Upper lobe of left lung (tissue), 6 donors: Measurements from ENCODE around the gene ATG7. TPM values are rescaled to one million over a fixed set of nuclear protein-coding genes. Genes with fewer than 3 reads are reported as not detected.

Source experiments
- ATAC-seq, 2 donors: fragments of 200-7000 bp; cut with Tn5 transposase; one replicate each; pipeline ENCODE4 v1.9.1; 2022; ENCODE audit warnings: mild to moderate bottlenecking in 2 of 2, moderate library complexity in 2 of 2; ENCODE audit not compliant: low FRiP score in 2 of 2
- DNase-seq, 2 donors: peaks; one replicate each; pipeline ENCODE4 v3.0.0-alpha.2; 2019 to 2020
- H3K27ac ChIP-seq, 4 donors: fragments of 200-600 bp; sonication (generic); one replicate each; pipeline ENCODE4 v1.5.1; 2016 to 2019
- H3K27me3 ChIP-seq, 4 donors: fragments of 200-600 bp; sonication (generic); one replicate each; pipeline ENCODE4 v1.5.1; 2017 to 2019
- H3K36me3 ChIP-seq, 4 donors: fragments of 200-600 bp; sonication (generic); one replicate each; pipeline ENCODE4 v1.5.1; 2016 to 2019
- H3K4me1 ChIP-seq, 4 donors: fragments of 200-600 bp; sonication (generic); one replicate each; pipeline ENCODE4 v1.5.1; 2018 to 2019
- H3K4me3 ChIP-seq, 4 donors: fragments of 200-600 bp; sonication (generic); one replicate each; pipeline ENCODE4 v1.5.1; 2017 to 2019; ENCODE audit warnings: mild to moderate bottlenecking in 2 of 4, moderate library complexity in 1 of 4
- H3K9me3 ChIP-seq, 4 donors: fragments of 200-600 bp; sonication (generic); one replicate each; pipeline ENCODE4 v1.5.1; 2018 to 2019
- EP300 ChIP-seq, 4 donors: sonication (generic); formaldehyde crosslinking; IDR thresholded peaks; one replicate each; pipeline ENCODE4 v1.5.1; 2017; ENCODE audit warnings: antibody characterized with exemption in 4 of 4, control low read depth in 2 of 4
- POLR2A ChIP-seq, 4 donors: fragments of 450-650 bp; IDR thresholded peaks; one replicate each; pipeline ENCODE4 v1.5.1; 2016 to 2017; ENCODE audit warnings: antibody characterized with exemption in 4 of 4, mild to moderate bottlenecking in 2 of 4
- POLR2AphosphoS5 ChIP-seq, 2 donors: sonication (generic); formaldehyde crosslinking; IDR thresholded peaks; one replicate each; pipeline ENCODE4 v1.5.1; 2017; ENCODE audit warnings: antibody characterized with exemption in 2 of 2
- WGBS, 2 donors: methylation state at CpG; one replicate each; pipeline ENCODE4 v1.1.5; 2017 to 2018; 5-methylcytosine and 5-hydroxymethylcytosine counted together
- total RNA-seq, 6 donors: library from RNA; depleted of rRNA in 4 of 6; stranded (reverse); fragments of >200 nt in 4 of 6; gene quantifications; one replicate each; pipeline versions ENCODE4 v1.1.0 to v1.2.1, GENCODE V29; 2016 to 2021
- TF ChIP-seq, protein P1 (sequence below), 6 experiments: fragments of 450-650 bp in 4 of 6; fragments of 200-600 bp in 2 of 6; sonication (generic) in 2 of 6; IDR thresholded peaks; one replicate each; pipeline ENCODE4 v1.5.1; 2016 to 2019; ENCODE audit warnings: antibody characterized with exemption in 6 of 6
- donor health status: DM: no; HTN: no; CAD: no; lungs with moderate emphysema.
- donor health status: DM: no; HTN: yes; CAD: no; lungs with severe emphysema.

ATG7 gene
- total RNA-seq, 6 donors from 2014 or later: 52.4 to 195 (median 74.1) TPM

GRCh38 chr3:11288786-11289637 lies 16.8 kb downstream of the ATG7 start:
- Histone ChIP-seq H3K4me1 (peaks cover 46 to 57% (median 52%) of the 10 kb centered on the region in 4 donors), H3K9me3 (no peaks in the 10 kb centered on the region), H3K27ac (peak overlapping the region; percentile 73 to 80 (median 77)), H3K27me3 (no peaks in the 10 kb centered on the region), H3K36me3 (no peaks in the 10 kb centered on the region), H3K4me3 (no peak overlapping the region)
- DNase-seq (no peak), ATAC-seq (peak; percentile 74 to 88)
- TF ChIP-seq EP300 (IDR thresholded peaks at IDR 0.05): peak in 1 of 4 donors; percentile 26
- TF ChIP-seq POLR2AphosphoS5 (IDR thresholded peaks at IDR 0.05): peak in 1 of 2 donors; percentile 47
- TF ChIP-seq POLR2A (IDR thresholded peaks at IDR 0.05): peak in 1 of 4 donors; percentile 18
- TF ChIP-seq, protein P1, sequence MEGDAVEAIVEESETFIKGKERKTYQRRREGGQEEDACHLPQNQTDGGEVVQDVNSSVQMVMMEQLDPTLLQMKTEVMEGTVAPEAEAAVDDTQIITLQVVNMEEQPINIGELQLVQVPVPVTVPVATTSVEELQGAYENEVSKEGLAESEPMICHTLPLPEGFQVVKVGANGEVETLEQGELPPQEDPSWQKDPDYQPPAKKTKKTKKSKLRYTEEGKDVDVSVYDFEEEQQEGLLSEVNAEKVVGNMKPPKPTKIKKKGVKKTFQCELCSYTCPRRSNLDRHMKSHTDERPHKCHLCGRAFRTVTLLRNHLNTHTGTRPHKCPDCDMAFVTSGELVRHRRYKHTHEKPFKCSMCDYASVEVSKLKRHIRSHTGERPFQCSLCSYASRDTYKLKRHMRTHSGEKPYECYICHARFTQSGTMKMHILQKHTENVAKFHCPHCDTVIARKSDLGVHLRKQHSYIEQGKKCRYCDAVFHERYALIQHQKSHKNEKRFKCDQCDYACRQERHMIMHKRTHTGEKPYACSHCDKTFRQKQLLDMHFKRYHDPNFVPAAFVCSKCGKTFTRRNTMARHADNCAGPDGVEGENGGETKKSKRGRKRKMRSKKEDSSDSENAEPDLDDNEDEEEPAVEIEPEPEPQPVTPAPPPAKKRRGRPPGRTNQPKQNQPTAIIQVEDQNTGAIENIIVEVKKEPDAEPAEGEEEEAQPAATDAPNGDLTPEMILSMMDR (IDR thresholded peaks at IDR 0.05): peak in 1 of 6 experiments; percentile 21
- WGBS, 2 donors: 17 to 22% methylated on average over 7 of the region's 7 CpGs

DNA sequence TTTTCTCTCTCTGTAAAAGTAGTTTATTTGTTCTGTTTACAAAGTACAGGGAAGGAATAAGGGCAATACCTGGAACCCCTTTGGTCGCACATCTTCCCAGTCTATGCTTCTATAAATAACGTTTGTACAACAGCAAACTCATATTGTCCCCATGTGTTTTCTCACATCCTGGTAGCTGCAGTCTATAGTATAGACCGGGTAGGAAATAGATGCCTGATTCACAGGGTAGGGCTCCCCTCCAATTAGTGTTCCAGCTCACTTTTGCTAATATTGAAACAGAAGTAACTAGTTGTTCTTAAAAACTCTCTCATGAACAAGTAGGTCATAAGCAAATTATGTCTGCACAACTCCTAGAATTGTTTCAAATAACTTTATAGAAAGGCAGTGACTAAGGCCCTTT lies 17.7 kb downstream of the ATG7 start:
- Histone ChIP-seq H3K27me3 (no peaks in the 10 kb centered on the region), H3K4me1 (peaks cover 46 to 57% (median 52%) of the 10 kb centered on the region in 4 donors), H3K9me3 (no peaks in the 10 kb centered on the region), H3K4me3 (no peak overlapping the region), H3K27ac (peak overlapping the region; percentile 73 to 80 (median 77)), H3K36me3 (no peaks in the 10 kb centered on the region)
- ATAC-seq: no peak
- TF ChIP-seq, protein P1 (IDR thresholded peaks at IDR 0.05): no peak
- TF ChIP-seq POLR2AphosphoS5 (IDR thresholded peaks at IDR 0.05) (no peak), EP300 (IDR thresholded peaks at IDR 0.05) (no peak), POLR2A (IDR thresholded peaks at IDR 0.05) (no peak)
- no peak for DNase-seq
- WGBS, 2 donors: 67 to 71% methylated on average over 3 of the region's 3 CpGs

DNA sequence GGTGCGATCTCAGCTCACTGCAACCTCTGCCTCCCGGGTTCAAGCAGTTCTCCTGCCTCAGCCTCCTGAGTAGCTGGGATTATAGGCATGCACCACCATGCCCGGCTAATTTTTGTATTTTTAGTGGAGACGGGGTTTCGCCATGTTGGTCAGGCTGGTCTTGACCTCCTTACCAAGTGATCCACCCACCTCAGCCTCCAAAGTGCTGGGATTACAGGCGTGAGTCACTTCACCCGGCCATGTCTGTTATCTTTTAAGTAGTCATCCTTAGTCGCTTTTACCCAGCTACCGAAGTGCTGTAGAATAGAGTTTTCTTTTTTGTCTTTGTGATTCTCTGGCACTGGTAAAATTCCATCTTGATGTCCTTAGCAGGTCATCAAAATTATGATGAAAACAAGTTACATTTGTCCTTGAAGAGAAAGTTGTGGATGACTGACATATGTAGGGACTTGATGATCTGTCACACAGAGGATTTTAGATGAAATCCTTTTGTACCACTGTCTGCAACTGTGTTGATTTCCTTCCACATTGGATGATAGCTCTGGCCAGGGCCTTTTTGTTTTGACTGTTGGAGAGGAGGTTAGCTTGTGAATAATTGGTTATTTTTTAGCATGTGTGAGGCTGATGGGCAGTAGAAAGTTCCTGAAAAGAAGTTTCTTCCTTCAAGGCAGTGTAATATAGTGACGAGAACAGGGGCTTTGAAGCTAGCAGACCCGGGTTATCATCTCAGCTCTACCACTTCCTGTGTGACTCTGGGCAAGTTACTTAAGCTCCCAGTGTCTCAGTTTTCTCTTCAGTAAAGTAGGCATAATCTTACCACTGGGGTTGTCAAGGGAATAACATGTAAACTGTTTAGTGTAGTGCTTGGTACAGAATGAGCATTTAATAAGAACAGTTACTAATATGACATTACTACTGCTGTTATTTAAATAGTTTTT lies 18.8 kb downstream of the ATG7 start:
- H3K36me3 ChIP-seq: no peaks in the 10 kb centered on the region
- no peak for DNase-seq
- ATAC-seq: peak in 1 of 2 donors; percentile 17
- H3K4me1 ChIP-seq: peaks cover 46 to 56% (median 52%) of the 10 kb centered on the region in 4 donors
- WGBS, 2 donors: 75 to 81% methylated on average over 11 of the region's 11 CpGs
- H3K9me3 ChIP-seq: no peaks in the 10 kb centered on the region
- H3K27me3 ChIP-seq: no peaks in the 10 kb centered on the region
- TF ChIP-seq POLR2AphosphoS5 (IDR thresholded peaks at IDR 0.05) (no peak), POLR2A (IDR thresholded peaks at IDR 0.05) (no peak), EP300 (IDR thresholded peaks at IDR 0.05) (no peak)
- TF ChIP-seq, protein P1 (IDR thresholded peaks at IDR 0.05): no peak
- H3K4me3 ChIP-seq: no peak overlapping the region
- H3K27ac ChIP-seq: peak overlapping the region; percentile 73 to 80 (median 77)

DNA sequence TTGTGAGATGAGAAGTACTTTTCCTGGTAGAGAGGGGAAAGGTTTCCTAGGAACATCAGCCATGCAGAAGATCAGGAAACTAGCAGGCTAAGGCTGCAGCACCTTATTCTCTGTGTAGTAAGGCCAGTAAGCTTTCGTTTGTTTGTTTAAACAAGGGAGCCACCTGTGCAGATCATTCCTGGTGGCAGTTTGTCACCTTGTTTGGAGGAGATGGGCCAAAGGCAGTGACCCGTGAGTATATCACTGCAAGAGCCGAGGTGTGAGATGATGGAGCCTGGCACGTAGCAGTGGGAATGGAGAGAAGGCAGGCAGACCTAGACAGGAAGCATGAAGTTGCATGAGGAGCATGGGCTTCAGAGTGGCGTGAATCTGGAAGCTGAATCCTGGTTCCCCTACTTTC lies 19.6 kb downstream of the ATG7 start:
- DNase-seq: no peak
- peak overlapping the region in 3 of 4 donors; percentile 0 to 80 (median 77) for H3K27ac ChIP-seq

More for the DNA sequence above, 19.6 kb downstream of the ATG7 start:
- ATAC-seq: no peak
- Histone ChIP-seq H3K27me3 (no peaks in the 10 kb centered on the region), H3K4me3 (no peak overlapping the region), H3K4me1 (peaks cover 44 to 54% (median 50%) of the 10 kb centered on the region in 4 donors), H3K9me3 (no peaks in the 10 kb centered on the region), H3K36me3 (no peaks in the 10 kb centered on the region)
- WGBS, 2 donors: 67 to 85% methylated on average over 5 of the region's 5 CpGs
- TF ChIP-seq, protein P1 (IDR thresholded peaks at IDR 0.05): no peak
- TF ChIP-seq EP300 (IDR thresholded peaks at IDR 0.05): no peak
- TF ChIP-seq POLR2A (IDR thresholded peaks at IDR 0.05): no peak
